ENCODE data around the gene CHST1.

CHST1 gene, protein sequence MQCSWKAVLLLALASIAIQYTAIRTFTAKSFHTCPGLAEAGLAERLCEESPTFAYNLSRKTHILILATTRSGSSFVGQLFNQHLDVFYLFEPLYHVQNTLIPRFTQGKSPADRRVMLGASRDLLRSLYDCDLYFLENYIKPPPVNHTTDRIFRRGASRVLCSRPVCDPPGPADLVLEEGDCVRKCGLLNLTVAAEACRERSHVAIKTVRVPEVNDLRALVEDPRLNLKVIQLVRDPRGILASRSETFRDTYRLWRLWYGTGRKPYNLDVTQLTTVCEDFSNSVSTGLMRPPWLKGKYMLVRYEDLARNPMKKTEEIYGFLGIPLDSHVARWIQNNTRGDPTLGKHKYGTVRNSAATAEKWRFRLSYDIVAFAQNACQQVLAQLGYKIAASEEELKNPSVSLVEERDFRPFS

DNA sequence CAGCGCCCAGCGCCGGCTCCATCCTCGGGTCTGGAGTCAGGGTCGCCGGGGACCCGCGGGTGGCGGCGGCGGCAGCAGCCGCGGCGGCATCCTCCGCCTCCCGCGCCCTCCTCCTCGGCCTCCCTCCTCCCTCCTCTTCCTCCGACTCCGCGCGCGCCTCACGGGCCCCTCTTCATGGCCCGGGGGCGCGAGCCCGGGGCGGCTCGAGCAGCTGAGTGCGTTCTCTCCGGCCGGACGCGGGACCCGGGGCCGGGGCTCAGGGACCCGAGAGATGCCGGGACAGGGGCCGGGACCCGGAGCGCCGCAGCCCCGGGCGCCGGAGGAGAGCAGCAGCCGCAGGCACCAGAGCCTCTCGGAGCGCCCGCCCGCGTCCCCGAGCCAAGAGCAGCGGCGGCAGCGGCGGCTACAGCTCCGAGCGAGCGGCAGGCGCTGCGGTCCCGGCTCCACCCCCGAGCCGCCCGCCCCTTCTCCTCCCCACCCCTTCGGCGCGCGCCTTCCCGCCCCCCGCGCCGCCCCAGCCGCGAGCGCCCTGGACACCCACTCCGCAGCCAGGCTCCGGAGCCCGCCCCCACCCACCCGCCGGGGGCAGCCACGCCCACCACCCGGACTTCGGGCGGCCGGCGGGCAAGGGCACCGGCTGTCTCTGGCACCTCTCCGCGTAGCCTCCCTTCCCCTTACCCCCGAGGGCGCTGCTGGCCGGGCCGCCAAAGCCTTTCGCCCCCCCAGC, at the start of gene CHST1:
TSS of gene CHST1 (minus strand) at position 417 of the 727 bp plus-strand sequence. CDS start 14,699 bp downstream, outside the sequence.
- DNase-seq (ENCODE audit: low read depth): no peak

DNA sequence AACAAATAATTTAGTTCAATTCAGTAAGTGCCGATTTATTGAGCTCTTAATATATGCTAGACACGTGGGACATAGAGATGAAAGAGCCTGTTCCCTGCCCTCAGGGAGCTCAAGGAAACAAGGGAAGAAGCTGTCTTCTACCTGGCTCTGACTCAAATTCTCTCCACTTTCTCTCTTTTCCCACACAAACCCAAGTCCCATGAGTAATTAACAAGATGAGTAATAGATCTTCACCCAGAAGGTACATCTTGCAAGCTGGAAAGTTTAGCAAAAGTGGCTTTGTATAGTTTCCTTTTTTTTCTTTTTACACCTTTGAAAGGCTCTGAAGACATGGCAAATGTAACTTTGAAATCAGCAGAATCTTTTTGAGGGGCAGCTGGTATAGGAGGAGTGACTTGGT, 48.2 kb upstream of the CHST1 start:
- no peak for DNase-seq (ENCODE audit: low read depth)

DNA sequence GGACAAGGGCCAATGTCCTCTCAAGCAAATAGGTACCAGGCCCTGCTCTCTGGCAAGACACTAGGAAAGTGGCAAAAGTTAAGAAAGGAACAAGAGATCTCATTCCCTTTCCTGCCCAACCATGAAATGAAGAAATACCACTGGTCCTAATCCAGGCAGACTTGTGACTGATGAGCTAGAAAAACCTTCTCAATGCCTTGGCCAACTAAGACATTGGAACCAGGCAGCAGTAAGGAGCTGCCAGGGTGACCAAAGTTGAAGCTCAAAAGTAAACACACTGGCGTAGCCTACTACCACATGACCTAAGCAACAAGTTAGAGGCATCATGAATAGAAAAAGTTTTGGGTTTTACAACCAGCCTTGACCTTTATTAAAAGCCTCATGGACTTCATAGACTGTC, 45.1 kb upstream of the CHST1 start:
- no peak for DNase-seq (ENCODE audit: low read depth)

DNA sequence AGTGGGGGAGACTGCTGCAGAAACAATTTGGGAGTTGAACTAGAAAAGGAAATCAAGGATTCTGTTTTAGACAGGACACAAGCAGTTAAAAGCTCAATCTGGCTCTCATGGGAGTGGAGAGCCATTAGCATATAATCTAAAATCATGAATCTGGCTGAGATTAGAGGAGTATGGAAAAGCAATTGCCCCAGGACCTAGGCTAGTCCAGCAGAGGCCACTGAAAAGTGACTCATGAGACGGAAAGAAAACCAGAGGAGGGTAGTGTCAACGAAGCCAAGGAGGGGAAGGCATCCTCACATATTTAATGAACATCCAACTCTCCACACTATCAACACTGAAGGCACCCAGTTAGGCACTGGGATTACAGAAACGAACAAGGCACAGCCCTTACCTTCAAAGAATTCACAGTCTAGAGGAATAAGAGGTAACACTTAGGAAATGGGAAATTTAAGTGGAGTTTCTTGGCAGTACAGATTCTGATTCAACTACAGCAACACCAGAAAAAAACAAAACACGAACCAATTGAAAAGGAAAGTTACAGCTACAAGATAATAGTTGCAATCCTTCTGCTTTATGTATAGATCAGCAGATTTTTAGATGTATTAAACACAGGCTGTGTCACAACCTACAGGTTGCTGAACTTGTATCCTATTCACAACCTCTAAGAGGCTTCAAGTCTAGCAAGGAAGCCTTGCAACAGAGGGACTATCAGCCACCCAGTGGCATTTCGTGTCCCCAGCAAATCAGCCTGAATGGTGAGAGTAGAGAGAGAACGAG, 43.7 kb upstream of the CHST1 start:
- DNase-seq (ENCODE audit: low read depth): no peak

DNA sequence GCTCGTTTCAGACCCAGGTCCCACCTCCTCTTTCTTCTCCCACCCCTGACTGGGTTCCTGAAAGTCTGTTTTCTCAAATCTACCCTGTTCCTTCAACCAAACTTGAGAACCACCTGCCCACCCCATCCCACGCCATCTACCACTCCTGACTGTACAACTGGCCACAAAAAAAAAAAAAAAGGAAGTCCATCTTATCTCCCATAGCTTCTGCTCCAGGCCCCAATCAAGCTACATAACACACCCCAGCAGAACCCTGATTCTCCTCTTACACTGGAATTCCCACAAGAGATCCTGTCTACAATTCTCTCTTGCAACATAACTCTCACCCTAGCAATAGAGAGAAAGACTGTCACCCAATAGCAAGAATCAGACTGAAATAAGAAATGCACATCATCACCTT, 39.2 kb upstream of the CHST1 start:
- DNase-seq (ENCODE audit: low read depth): no peak

DNA sequence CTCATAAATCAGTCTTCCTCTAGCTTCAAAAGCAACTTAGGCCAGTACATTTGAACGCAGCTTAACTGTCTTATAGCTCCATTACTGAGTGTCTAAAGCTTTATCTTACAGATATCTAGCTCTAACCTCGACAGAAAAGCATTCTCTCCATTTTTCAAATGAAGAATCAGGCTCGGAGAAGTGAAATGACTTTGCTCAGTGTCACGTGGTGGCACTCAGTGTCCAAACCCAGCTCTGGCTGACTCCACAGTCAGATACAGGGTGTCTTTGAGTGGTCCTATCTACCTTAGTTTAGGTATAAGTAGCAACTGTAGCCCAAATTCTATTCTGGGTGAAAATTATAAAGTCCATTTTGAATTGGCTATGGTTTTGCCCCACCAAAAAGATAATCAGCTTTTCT, 38.7 kb upstream of the CHST1 start:
- no peak for DNase-seq (ENCODE audit: low read depth)

DNA sequence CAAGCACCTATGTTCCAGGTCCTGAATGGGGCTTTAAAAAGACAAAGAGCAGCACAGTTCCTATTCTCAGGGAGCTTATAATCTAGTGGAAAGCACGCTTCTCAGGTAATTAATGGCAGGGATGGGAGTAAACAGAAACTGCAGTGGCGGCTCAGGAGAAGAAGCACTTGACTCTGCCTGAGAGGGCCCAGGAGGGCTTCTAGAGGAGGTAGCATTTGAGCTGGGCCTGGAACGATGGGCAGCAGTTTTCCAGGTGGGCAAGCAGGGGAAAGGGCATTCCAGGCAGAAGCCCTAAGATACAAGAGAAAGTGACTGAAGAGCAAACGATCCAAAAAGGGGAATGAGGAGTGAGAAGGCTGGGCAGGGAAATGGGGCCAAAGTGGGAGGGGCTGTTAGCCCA, 37.1 kb upstream of the CHST1 start:
- no peak for DNase-seq (ENCODE audit: low read depth)

DNA sequence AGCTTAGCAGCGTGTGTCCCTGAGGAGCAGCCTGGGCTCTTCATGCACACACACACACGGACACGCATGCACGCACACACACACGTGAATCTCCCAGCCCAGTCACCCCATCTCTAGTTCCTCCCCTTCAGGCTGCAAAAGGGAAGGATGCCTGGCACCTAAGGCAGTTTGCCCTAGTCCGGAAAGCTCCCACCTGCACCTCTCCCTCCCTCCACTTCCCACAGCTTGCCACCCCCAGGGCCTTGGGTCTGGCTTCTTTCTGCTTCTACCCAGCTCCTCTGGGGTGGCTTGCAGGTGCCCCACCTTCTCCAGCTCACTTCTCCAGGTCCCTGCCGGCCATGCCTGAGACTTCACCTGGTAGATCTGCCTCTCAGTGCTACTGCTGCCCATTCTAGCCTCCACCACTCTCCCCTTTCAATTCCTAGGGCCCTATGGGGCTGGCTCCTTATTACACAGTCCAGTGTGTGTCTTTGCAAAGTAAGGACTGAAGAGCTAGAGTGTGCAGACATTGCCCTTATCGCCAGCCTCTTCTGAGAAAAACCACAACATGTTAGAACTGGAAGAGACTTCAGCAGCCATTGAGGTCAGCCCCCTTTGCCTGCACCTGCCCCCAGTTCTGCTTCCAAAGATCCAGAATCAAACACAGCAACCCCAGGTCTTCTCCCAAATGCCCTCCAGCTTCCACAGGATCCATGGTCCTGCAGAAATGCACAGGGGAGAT, 33.5 kb upstream of the CHST1 start:
- no peak for DNase-seq (ENCODE audit: low read depth)

DNA sequence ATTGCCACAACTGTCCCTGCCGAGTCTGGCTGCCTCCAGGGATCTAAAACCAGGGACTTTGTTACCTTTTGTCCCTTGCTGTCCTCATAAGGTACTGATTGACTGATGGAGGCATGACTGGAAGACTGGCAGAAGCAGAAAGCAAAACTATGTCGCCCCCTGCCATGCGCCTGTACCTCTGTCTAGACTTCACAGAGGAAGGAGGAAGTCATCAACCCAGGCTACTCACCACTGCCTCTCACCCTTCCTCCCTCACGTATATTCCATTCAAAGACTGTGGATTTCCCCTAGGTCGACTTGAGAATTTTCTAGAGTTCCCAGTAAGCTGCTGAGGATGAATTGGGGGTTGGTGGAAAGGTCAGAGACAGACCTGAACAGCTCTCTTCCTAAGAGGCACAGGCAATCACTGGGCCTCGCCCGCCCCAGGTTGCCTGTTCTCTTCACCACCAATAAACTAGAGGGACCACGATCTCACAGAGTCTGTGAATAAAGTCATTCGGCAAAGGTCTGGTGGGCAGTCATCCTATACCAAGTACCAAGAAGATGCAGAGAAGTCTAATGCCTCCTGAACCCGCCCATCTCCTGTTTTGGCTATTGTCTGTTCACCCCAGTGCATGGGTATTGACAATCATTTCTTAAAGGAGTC, 27.5 kb upstream of the CHST1 start:
- no peak for DNase-seq (ENCODE audit: low read depth)

DNA sequence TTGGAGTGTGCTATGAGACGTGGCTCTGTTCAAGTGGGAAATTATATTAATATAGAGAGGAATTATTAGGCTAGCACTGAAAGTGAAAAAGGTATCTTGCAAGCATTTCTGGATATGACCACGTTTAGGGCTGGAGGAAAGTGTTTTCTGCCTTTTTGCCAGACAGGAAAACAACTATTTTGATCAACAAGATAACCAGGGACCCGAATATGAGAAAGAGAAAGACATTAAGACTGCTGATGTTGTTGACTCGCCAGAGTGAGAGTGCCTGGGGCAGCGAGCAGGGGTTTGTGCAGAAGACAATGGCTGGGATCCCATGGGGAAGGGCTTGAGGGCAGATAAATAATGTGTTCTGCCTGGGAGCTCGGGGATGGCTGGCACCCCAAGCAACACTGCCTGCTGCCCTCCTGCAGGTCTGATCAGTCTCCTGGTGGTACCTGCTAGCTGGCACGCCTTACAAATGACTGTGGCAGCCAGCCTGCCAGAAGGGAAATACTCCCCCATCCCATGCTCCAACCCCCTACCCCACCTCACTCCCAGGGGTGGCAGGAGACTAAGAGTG, 23.1 kb upstream of the CHST1 start:
- DNase-seq (ENCODE audit: low read depth): no peak

DNA sequence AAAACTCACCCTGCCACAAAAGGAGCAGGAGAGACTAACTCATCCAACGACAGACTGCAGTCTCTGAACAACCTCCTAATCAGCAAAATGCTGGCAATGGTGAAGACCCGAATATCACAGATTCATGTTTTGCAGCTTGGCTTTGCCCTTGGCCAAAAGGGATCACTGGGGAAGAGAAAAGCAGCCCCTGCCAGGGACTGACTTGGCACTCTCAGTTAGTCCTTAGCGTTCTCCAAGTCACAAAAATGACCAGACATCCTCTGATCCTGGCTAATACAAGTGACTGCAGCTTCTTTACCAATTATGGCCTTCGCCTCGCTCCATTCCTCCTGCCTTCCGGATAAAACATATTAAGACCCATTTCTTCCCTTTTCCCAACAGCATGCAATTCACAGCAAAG, 22.4 kb upstream of the CHST1 start:
- DNase-seq (ENCODE audit: low read depth): no peak

DNA sequence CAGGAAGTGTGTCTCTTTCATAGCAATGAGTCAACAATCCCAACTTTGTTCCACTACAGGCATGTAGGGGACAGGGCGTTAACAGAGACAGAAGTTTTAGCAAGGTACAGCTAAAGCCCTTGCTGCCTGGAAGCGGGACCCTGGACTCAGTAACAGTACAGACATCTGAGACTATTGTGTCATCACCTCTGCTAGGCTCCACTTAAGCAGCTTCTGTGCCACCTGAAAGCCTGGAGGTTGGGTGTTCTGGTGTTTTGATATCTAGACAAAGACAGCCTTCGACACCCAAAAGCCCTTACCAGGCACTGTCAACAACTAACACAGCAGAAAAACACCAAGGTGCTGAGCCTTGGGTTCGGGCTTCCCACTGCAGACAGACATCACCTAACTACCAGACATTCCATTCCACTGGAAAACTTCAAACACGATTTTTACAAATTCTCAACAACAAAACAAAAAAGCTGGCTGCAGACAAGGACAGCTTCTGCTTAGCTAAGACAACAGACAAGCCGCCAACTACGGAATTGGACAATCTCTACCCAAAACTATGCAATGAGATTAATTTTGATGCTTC, 20.6 kb upstream of the CHST1 start:
- DNase-seq (ENCODE audit: low read depth): no peak

DNA sequence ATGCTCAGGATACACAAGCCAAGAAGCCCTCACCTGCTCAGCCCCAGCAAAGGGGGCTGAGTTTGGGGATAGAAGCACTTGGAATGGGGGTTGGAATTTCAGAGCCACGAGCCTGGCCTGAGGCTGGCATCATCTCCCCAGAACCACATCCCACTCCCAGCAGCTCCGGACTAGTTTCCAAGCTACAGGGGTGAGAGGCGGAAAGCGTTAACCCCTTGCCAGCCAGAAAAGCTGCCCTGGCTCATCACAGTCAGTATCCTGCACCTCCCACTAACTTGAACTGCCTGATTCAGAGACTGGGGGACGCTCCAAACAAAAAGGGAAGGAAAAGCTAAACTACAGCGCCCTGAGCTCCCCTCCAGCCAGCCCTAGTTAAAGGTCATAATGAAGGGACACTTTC, 19.0 kb upstream of the CHST1 start:
- DNase-seq (ENCODE audit: low read depth): no peak

DNA sequence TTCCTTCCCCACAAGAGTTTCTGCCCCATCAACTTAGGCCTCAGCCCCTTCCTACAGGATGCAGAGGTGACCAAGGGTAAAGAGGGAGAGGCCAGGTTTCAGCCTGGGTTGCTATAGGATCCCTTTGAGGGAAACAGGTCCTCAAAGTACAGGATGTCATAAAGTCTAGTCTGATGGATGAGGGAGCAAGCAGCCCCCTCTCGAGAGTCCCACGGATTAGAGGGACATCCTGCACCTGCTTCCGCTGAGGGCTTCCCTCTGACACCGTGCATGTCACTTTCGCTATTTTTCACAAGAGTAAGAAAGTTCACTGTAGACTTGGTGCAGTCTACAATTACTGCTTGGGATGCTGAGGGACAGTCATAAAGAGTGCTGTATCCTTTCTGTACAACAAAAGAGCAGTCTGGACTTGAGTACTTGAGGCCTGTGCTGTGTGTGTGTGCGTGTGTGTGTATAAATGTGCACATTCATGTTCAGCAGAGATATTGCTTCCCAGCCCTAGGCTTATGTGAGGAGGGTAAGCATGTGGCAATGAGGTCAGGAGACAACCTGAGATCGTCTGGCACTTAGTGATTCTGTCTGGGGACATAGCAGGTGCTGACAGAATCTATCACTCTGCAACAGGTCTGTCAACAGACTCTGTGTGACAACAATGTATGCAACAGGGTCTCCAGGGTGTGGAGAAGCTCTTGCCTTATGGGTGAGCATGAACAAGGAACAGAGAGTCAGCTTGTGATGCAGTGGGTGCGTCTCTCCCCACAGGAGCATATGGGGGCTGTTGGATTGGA, 18.0 kb upstream of the CHST1 start:
- no peak for DNase-seq (ENCODE audit: low read depth)

DNA sequence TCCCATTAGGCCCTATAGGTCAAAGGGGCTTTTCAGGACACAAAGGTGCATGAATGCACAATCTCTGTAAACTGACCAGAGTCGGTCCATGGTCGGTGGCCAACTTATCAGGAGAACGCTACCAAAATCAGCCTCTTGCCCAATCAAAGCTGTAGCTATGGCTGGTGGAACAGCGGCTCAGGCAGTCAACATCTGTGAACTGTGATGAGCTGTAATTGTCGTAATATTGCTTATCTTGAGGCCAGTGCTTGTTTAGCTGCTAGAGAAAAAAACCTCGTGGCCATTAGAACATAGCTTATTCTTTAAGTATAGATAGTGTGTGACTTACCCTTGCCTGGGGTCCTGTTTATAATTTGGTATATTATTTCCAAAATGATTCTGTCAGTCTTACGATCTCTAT, 14.4 kb upstream of the CHST1 start:
- no peak for DNase-seq (ENCODE audit: low read depth)

DNA sequence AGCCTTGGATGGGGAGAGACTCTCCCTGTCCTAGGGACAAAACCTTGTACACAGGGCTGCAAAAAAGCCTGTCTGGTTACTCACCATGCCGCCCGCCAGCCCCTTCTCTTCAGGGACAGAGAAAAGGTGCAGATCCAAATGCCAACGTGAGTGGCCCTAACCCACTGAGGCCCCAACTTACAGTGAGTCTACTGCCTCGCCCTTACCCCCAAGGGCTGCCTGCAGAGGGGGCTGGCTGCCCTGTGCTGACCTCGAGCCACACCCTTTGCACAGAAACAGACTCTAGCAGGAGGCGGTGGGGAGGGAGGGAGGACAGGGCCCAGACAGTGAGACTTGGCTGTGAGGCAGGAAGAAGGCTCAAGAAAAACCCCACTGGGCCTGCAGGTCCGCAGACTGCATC, 13.6 kb upstream of the CHST1 start:
- DNase-seq (ENCODE audit: low read depth): no peak

DNA sequence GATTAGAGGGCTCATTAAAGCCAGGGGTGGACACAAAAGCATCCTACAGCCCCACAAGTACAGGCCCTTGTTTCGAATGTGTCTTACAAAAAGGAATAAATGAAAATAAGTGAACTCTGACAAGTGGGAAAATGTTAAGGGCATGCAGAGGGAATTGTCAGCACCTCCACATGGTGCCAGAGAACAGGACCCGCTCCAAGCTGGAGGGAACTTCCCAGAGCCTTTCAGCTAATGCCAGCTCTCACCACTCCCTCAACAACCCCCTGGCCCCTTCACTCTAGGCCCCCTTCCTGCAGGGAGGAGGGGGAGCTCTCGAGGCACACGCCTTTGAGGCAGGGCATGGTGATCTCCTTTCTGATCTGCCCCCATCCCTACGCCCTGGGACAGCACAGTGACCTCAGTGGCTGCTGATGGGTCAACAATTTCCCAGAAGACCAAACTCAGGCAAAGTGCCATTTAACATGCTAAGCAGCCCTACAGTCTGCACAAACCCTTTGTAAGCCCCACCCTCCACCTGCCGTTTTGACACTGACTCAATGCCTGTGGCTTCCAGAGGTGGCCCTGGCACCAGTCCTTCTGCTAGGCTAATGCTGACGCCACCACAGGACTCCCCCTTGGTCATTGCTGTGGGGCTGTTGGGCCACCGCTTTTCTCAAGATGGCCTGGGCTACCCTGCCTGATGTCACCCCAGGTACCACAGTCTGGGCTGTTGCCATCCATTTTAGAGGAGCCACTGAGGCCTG, 12.5 kb upstream of the CHST1 start:
- DNase-seq (ENCODE audit: low read depth): no peak

DNA sequence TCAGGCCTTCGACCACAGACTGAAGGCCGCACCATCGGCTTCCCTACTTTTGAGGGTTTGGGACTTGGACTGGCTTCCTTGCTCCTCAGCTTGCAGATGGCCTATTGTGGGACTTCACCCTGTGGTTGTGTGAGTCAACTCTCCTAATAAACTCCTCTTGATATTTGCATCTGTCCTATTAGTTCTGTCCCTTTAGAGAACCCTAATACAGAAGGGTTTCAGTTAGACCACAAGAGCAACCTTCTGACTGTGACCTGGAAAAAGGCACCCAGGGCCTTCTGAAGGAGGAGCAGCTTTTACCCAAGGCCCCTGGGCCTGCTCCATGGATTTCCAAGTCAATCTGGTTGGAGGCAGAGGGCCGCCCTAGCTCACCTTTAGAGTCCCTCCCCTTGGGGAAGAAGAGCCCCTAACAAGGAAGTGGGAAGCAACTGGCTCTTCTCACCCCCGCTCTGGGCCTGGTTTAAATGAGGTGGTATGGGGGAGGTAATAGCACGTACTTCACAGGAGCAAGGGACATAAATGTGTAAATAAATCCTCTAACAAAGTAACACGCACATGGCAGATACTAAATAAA, 11.2 kb upstream of the CHST1 start:
- no peak for DNase-seq (ENCODE audit: low read depth)

DNA sequence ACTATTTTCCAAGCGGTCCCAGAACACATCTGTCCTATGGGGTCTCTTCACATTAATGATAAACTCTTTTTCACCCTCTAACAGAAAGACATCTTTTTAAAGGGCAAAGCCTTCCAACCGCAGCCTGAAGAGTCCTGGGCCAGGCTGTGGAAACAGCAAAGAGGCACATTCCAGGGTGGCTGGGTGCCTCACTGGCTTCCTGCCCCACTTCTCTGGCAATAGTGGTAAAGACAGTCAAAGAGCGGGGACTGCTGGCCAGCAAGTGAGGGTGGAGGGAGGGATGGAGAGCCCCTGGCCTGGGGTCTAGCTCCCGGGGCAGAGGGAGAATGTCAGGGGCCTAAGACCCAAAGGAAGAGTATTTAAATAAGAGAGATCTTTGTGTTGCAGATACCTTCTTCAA, 10.2 kb upstream of the CHST1 start:
- DNase-seq (ENCODE audit: low read depth): no peak
